GM10248 (cell line): ENCODE results near the gene DZANK1.
"Not testable (repeated sequence)": the region's sequence is repeated elsewhere in the genome, so short reads cannot be mapped to it uniquely, and the experiment has no call there.

Source experiments
- CTCF ChIA-PET: fragments of 300-600 bp; sonication (Branson Sonifier 250); formaldehyde crosslinking; extraction: SDS; loops from one replicate; lab custom pipeline; 2021; ENCODE audit warnings: antibody characterized with exemption; lab: Yijun Ruan, JAX
- POLR2A ChIA-PET: fragments of 350-650 bp; sonication (Branson Sonifier 250); formaldehyde crosslinking; extraction: SDS; loops from one replicate; lab custom pipeline; 2020; ENCODE audit warnings: antibody characterized with exemption; lab: Yijun Ruan, JAX
- DNase-seq: peaks from one replicate; pipeline ENCODE4 v3.0.0; 2012; ENCODE audit errors: extremely low spot score
- CTCF ChIP-seq: IDR thresholded peaks from 2 replicates; pipeline ENCODE4 v1.5.1; 2012; ENCODE audit warnings: mild to moderate bottlenecking, low read depth; ENCODE audit errors: extremely low read depth, missing control alignments, control extremely low read depth

DZANK1 gene

GRCh38 chr20:18362916-18363315 lies 103.9 kb downstream of the DZANK1 start:
- TF ChIP-seq CTCF = no peak
- ChIA-PET CTCF (no interaction called here), POLR2A (no interaction called here)
- DNase-seq = no peak

- CTCF ChIA-PET = no interaction called here
- DNase-seq = no peak
- POLR2A ChIA-PET = no interaction called here
- TF ChIP-seq CTCF = no peak
These were observed 105.2 kb downstream of the DZANK1 start for GRCh38 chr20:18361678-18362077.

DNA sequence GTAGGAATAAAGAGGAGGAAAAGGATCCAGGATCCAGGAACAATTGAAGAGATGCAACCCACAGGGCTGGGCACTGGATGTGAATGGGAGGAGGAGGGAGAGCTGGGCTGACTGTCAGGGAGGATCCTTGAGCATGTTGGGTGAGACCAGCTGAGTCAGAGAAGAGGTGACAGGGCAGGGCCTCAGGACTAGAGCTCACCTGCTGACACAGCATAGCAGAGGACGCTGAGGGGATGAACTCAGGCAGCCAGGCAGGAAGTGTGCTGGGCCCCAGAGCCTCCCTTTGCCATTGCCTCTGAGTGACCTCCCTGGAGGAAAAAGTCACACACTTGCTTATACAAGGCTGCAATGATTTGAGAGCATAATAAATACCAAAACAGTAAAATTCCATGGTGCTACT lies 106.2 kb downstream of the DZANK1 start:
- ChIA-PET CTCF (no interaction called here), POLR2A (no interaction called here)
- DNase-seq = no peak
- TF ChIP-seq CTCF = no peak

GRCh38 chr20:18359854-18360253 lies 107.0 kb downstream of the DZANK1 start:
- no peak for DNase-seq
- TF ChIP-seq CTCF = no peak
- POLR2A ChIA-PET = no interaction called here
- CTCF ChIA-PET = no interaction called here

DNA sequence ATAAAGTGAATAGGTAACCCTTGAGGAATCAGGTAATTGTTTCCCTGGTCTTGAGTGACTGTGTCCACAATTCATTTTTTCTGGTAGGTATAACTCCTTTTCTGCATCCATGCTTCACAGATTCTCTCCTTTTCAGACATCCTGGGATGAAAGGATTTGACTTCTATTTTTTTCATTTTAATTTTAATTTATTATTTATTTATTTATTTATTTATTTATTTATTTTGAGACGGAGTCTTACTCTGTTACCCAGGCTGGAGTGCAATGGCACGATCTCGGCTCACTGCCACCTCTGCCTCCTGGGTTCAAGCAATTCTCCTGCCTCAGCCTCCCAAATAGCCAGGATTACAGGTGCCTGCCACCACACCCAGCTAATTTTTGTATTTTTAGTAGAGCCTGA lies 117.1 kb downstream of the DZANK1 start:
- DNase-seq, POLR2A ChIA-PET, CTCF ChIA-PET: not testable (repeated sequence)
